ENCODE measurements around the gene ALKBH5.

The ALKBH5 gene

GRCh38 chr17:18226284-18226945 is 42.8 kb downstream of the ALKBH5 start:
- TF ChIP-seq CTCF (IDR thresholded peaks at IDR 0.05), result no peak
- Mint-ChIP-seq H3K27ac (peak overlapping the region; percentile 89), H3K4me1 (peaks cover 66% of the 10 kb centered on the region), H3K36me3 (ENCODE audit: low read depth) (no peaks in the 10 kb centered on the region), H3K27me3 (ENCODE audit: low read depth, poor library complexity) (peaks cover 3% of the 10 kb centered on the region), H3K4me3 (peak overlapping the region; percentile 98), H3K9me3 (no peaks in the 10 kb centered on the region)
- DNase-seq, result peak; percentile 33

GRCh38 chr17:18227635-18228034 is 44.0 kb downstream of the ALKBH5 start:
- Mint-ChIP-seq H3K4me1 (peaks cover 74% of the 10 kb centered on the region), H3K27ac (peak overlapping the region; percentile 67), H3K36me3 (ENCODE audit: low read depth) (no peaks in the 10 kb centered on the region), H3K9me3 (no peaks in the 10 kb centered on the region), H3K27me3 (ENCODE audit: low read depth, poor library complexity) (peaks cover 3% of the 10 kb centered on the region), H3K4me3 (peak overlapping the region; percentile 98)
- no peak for DNase-seq
- no peak for TF ChIP-seq CTCF (IDR thresholded peaks at IDR 0.05)

- H3K36me3 Mint-ChIP-seq (ENCODE audit: low read depth), result no peaks in the 10 kb centered on the region
- H3K4me1 Mint-ChIP-seq, result peaks cover 74% of the 10 kb centered on the region
- H3K9me3 Mint-ChIP-seq, result no peaks in the 10 kb centered on the region
- peak overlapping the region; percentile 26 for H3K4me3 Mint-ChIP-seq
- DNase-seq, result no peak
- no peak for TF ChIP-seq CTCF (IDR thresholded peaks at IDR 0.05)
- H3K27ac Mint-ChIP-seq, result peak overlapping the region; percentile 84
- peaks cover 3% of the 10 kb centered on the region for H3K27me3 Mint-ChIP-seq (ENCODE audit: low read depth, poor library complexity)
These were observed 44.6 kb downstream of the ALKBH5 start for GRCh38 chr17:18228176-18228682.

- H3K9me3 Mint-ChIP-seq, result no peaks in the 10 kb centered on the region
- H3K27me3 Mint-ChIP-seq (ENCODE audit: low read depth, poor library complexity), result peaks cover 3% of the 10 kb centered on the region
- no peak overlapping the region for H3K4me3 Mint-ChIP-seq
- no peaks in the 10 kb centered on the region for H3K36me3 Mint-ChIP-seq (ENCODE audit: low read depth)
- DNase-seq, result peak; percentile 22
- no peak for TF ChIP-seq CTCF (IDR thresholded peaks at IDR 0.05)
- peaks cover 70% of the 10 kb centered on the region for H3K4me1 Mint-ChIP-seq
- no peak overlapping the region for H3K27ac Mint-ChIP-seq
These were observed 45.6 kb downstream of the ALKBH5 start for GRCh38 chr17:18229254-18229653.

GRCh38 chr17:18229771-18230170 is 46.1 kb downstream of the ALKBH5 start:
- peaks cover 3% of the 10 kb centered on the region for H3K36me3 Mint-ChIP-seq (ENCODE audit: low read depth)
- H3K4me3 Mint-ChIP-seq, result no peak overlapping the region
- TF ChIP-seq CTCF (IDR thresholded peaks at IDR 0.05), result no peak
- H3K9me3 Mint-ChIP-seq, result no peaks in the 10 kb centered on the region
- no peak for DNase-seq
- peaks cover 3% of the 10 kb centered on the region for H3K27me3 Mint-ChIP-seq (ENCODE audit: low read depth, poor library complexity)
- peak overlapping the region; percentile 45 for H3K27ac Mint-ChIP-seq
- H3K4me1 Mint-ChIP-seq, result peaks cover 64% of the 10 kb centered on the region

Data from nephron progenitor cell (in vitro differentiated cells).